GM21576 (cell line): ENCODE results near the gene HUNK.

Source experiments
- ATAC-seq: cut with Tn5 transposase; IDR thresholded peaks from one replicate; pipeline ENCODE4 v1.9.1; 2021; ENCODE audit warnings: mild to moderate bottlenecking, moderate library complexity; ENCODE audit not compliant: unreplicated experiment

The HUNK gene

GRCh38 chr21:32044205-32045180 is 171.7 kb downstream of the HUNK start:
- ATAC-seq: no peak

- ATAC-seq: no peak
Observed at GRCh38 chr21:32046191-32046590, 173.4 kb downstream of the HUNK start.

- no peak for ATAC-seq
Observed at GRCh38 chr21:32048353-32048752, 175.5 kb downstream of the HUNK start.
